HL-60/S4 treated with phorbol 12-myristate 13-acetate at 8.2 ng/mL for 4 days and 3 days (cell line): Measurements from ENCODE around the gene CD300H.

Experiments
- in situ Hi-C: fragments of 300-500 bp; cut with MboI; formaldehyde crosslinking; loops from 2 replicates; pipeline ENCODE4 v1.15.0; 2022; ENCODE audit warnings: low sequenced_read_pairs

CD300H gene

GRCh38 chr17:74552037-74552436, 15.3 kb downstream of the CD300H start:
- in situ Hi-C loops = no loop called here

GRCh38 chr17:74550602-74551001, 16.7 kb downstream of the CD300H start:
- in situ Hi-C loops = no loop called here

- in situ Hi-C loops = no loop called here
These were observed 18.0 kb downstream of the CD300H start for GRCh38 chr17:74549343-74549742.

GRCh38 chr17:74547736-74548135, 19.6 kb downstream of the CD300H start:
- in situ Hi-C loops = no loop called here

GRCh38 chr17:74547264-74547663, 20.0 kb downstream of the CD300H start:
- in situ Hi-C loops = no loop called here

- in situ Hi-C loops = no loop called here
These were observed 20.7 kb downstream of the CD300H start for GRCh38 chr17:74546586-74546985.

GRCh38 chr17:74545843-74546230, 21.5 kb downstream of the CD300H start, which contains the start of gene CD300C:
CD300C (minus strand) TSS chr17:74546115; CDS start chr17:74545782, 333 bp downstream.
- in situ Hi-C loops = no loop called here

- in situ Hi-C loops = no loop called here
These were observed 22.1 kb downstream of the CD300H start for GRCh38 chr17:74544991-74545842.

GRCh38 chr17:74543891-74544760, 23.2 kb downstream of the CD300H start:
- in situ Hi-C loops = no loop called here

- in situ Hi-C loops = no loop called here
These were observed 23.9 kb downstream of the CD300H start for GRCh38 chr17:74543406-74543805.

GRCh38 chr17:74542727-74543383, 24.5 kb downstream of the CD300H start:
- in situ Hi-C loops = no loop called here

GRCh38 chr17:74542166-74542565, 25.1 kb downstream of the CD300H start:
- in situ Hi-C loops = no loop called here

GRCh38 chr17:74541176-74542111, 25.9 kb downstream of the CD300H start:
- in situ Hi-C loops = no loop called here

GRCh38 chr17:74539281-74539820, 28.0 kb downstream of the CD300H start:
- in situ Hi-C loops = no loop called here

GRCh38 chr17:74536890-74537289, 30.4 kb downstream of the CD300H start:
- in situ Hi-C loops = no loop called here

GRCh38 chr17:74532115-74532514, 35.2 kb downstream of the CD300H start:
- in situ Hi-C loops = no loop called here

- in situ Hi-C loops = no loop called here
These were observed 36.0 kb downstream of the CD300H start, which contains the start of gene CD300LB for GRCh38 chr17:74531231-74531761. CD300LB (minus strand) TSS chr17:74531475; CDS start chr17:74531350, 125 bp downstream.

- in situ Hi-C loops = no loop called here
These were observed 36.5 kb downstream of the CD300H start for GRCh38 chr17:74530831-74531150.

GRCh38 chr17:74529243-74529642, 38.1 kb downstream of the CD300H start:
- in situ Hi-C loops = no loop called here
